Measurements from ENCODE around the gene ATG2B. TPM values are rescaled to one million over a fixed set of nuclear protein-coding genes. Genes with fewer than 3 reads are reported as not detected.

The ATG2B gene
- total RNA-seq, 1 experiment from 2014 or later = 19.4 TPM

GRCh38 chr14:96265383-96266095 lies 97.6 kb downstream of the ATG2B start:
- H3K36me3 ChIP-seq (ENCODE audit: control insufficient read depth, insufficient read depth, low read length) = no peaks in the 10 kb centered on the region
- H3K36me3 Mint-ChIP-seq (ENCODE audit: insufficient read depth, unreplicated experiment) = no peaks in the 10 kb centered on the region
- no peaks in the 10 kb centered on the region for H3K9me3 Mint-ChIP-seq (ENCODE audit: unreplicated experiment)
- POLR2A ChIA-PET = no interaction called here
- H3K27ac Mint-ChIP-seq (ENCODE audit: unreplicated experiment) = no peak overlapping the region
- H3K4me1 ChIP-seq = 0 out of 2 replicates have a peak, but pooled peaks cover 11% of the 10 kb centered on the region
- H3K9me3 ChIP-seq = no peaks in the 10 kb centered on the region
- CTCF ChIA-PET = interaction anchor here (0.7 kb wide), 1 partner anchor 165 kb away, joined by 6 read pairs; no protein-coding TSS in a partner anchor
- H3K27me3 ChIP-seq (replicated peaks; ENCODE audit: control insufficient read depth, insufficient read depth, low read length) = no peaks in the 10 kb centered on the region
- TF ChIP-seq, protein P1, sequence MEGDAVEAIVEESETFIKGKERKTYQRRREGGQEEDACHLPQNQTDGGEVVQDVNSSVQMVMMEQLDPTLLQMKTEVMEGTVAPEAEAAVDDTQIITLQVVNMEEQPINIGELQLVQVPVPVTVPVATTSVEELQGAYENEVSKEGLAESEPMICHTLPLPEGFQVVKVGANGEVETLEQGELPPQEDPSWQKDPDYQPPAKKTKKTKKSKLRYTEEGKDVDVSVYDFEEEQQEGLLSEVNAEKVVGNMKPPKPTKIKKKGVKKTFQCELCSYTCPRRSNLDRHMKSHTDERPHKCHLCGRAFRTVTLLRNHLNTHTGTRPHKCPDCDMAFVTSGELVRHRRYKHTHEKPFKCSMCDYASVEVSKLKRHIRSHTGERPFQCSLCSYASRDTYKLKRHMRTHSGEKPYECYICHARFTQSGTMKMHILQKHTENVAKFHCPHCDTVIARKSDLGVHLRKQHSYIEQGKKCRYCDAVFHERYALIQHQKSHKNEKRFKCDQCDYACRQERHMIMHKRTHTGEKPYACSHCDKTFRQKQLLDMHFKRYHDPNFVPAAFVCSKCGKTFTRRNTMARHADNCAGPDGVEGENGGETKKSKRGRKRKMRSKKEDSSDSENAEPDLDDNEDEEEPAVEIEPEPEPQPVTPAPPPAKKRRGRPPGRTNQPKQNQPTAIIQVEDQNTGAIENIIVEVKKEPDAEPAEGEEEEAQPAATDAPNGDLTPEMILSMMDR (IDR thresholded peaks at IDR 0.05; ENCODE audit: insufficient read depth in 1 of 2, low read depth in 1 of 2, low read length in 1 of 2, severe bottlenecking in 1 of 2, unreplicated experiment in 1 of 2) = no peak
- no TSS peak for BruUV-seq (replicated peaks)
- H3K4me3 Mint-ChIP-seq (ENCODE audit: unreplicated experiment) = no peak overlapping the region
- H3K4me3 ChIP-seq (ENCODE audit: low read depth, low read length) = no peak overlapping the region
- peaks cover 16% of the 10 kb centered on the region for H3K4me1 Mint-ChIP-seq (ENCODE audit: low read depth, unreplicated experiment)
- intact Hi-C loops (cut with micrococcal nuclease; ENCODE audit: unreplicated experiment) = loop anchor here (1.0 to 5.0 kb wide), 2 partner anchors 38 to 165 kb away; no protein-coding TSS in a partner anchor
- DNase-seq = no peak
- no peaks in the 10 kb centered on the region for H3K27me3 Mint-ChIP-seq (ENCODE audit: insufficient read depth, unreplicated experiment)

- H3K4me3 ChIP-seq (ENCODE audit: low read depth, low read length) = no peak overlapping the region
- Mint-ChIP-seq H3K4me3 (ENCODE audit: unreplicated experiment) (no peak overlapping the region), H3K27ac (ENCODE audit: unreplicated experiment) (no peak overlapping the region), H3K4me1 (ENCODE audit: low read depth, unreplicated experiment) (peaks cover 18% of the 10 kb centered on the region), H3K27me3 (ENCODE audit: insufficient read depth, unreplicated experiment) (no peaks in the 10 kb centered on the region), H3K9me3 (ENCODE audit: unreplicated experiment) (no peaks in the 10 kb centered on the region), H3K36me3 (ENCODE audit: insufficient read depth, unreplicated experiment) (no peaks in the 10 kb centered on the region)
- DNase-seq = peak in 1 of 2 experiments; percentile 45
- no peaks in the 10 kb centered on the region for H3K9me3 ChIP-seq
- ChIA-PET POLR2A (no interaction called here), CTCF (no interaction called here)
- no peaks in the 10 kb centered on the region for H3K36me3 ChIP-seq (ENCODE audit: control insufficient read depth, insufficient read depth, low read length)
- no TSS peak for BruUV-seq (replicated peaks)
- 0 out of 2 replicates have a peak, but pooled peaks cover 11% of the 10 kb centered on the region for H3K4me1 ChIP-seq
- TF ChIP-seq, protein P1 (IDR thresholded peaks at IDR 0.05; ENCODE audit: insufficient read depth in 1 of 2, low read depth in 1 of 2, low read length in 1 of 2, severe bottlenecking in 1 of 2, unreplicated experiment in 1 of 2) = peak; percentile 37 to 50
- no peaks in the 10 kb centered on the region for H3K27me3 ChIP-seq (replicated peaks; ENCODE audit: control insufficient read depth, insufficient read depth, low read length)
- intact Hi-C loops (cut with micrococcal nuclease; ENCODE audit: unreplicated experiment) = loop anchor here (1.0 to 5.0 kb wide), 2 partner anchors 38 to 165 kb away; no protein-coding TSS in a partner anchor
These were observed 98.3 kb downstream of the ATG2B start for GRCh38 chr14:96264853-96265252.

- CTCF ChIA-PET = interaction anchor here (1.0 kb wide), 1 partner anchor 168 kb away, joined by 3 read pairs; no protein-coding TSS in a partner anchor
- H3K27ac Mint-ChIP-seq (ENCODE audit: unreplicated experiment) = no peak overlapping the region
These were observed 99.0 kb downstream of the ATG2B start for GRCh38 chr14:96264200-96264553.

More at GRCh38 chr14:96264200-96264553, 99.0 kb downstream of the ATG2B start:
- Histone ChIP-seq H3K4me1 (0 out of 2 replicates have a peak, but pooled peaks cover 11% of the 10 kb centered on the region), H3K9me3 (no peaks in the 10 kb centered on the region; the same call in 1 of the 2 replicates), H3K36me3 (ENCODE audit: control insufficient read depth, insufficient read depth, low read length) (no peaks in the 10 kb centered on the region), H3K4me3 (ENCODE audit: low read depth, low read length) (no peak overlapping the region), H3K27me3 (replicated peaks; ENCODE audit: control insufficient read depth, insufficient read depth, low read length) (no peaks in the 10 kb centered on the region)
- H3K36me3 Mint-ChIP-seq (ENCODE audit: insufficient read depth, unreplicated experiment) = no peaks in the 10 kb centered on the region
- no peak for DNase-seq
- no peak overlapping the region for H3K4me3 Mint-ChIP-seq (ENCODE audit: unreplicated experiment)
- H3K9me3 Mint-ChIP-seq (ENCODE audit: unreplicated experiment) = no peaks in the 10 kb centered on the region
- no TSS peak for BruUV-seq (replicated peaks)
- POLR2A ChIA-PET = no interaction called here
- no peaks in the 10 kb centered on the region for H3K27me3 Mint-ChIP-seq (ENCODE audit: insufficient read depth, unreplicated experiment)
- H3K4me1 Mint-ChIP-seq (ENCODE audit: low read depth, unreplicated experiment) = peaks cover 18% of the 10 kb centered on the region
- TF ChIP-seq, protein P1 (IDR thresholded peaks at IDR 0.05; ENCODE audit: insufficient read depth in 1 of 2, low read depth in 1 of 2, low read length in 1 of 2, severe bottlenecking in 1 of 2, unreplicated experiment in 1 of 2) = no peak
- intact Hi-C loops (cut with micrococcal nuclease; ENCODE audit: unreplicated experiment) = no loop called here

Measured in Caco-2 (cell line).